ENCODE measurements around the gene ABCD1.
"Not testable (repeated sequence)": the region's sequence is repeated elsewhere in the genome, so short reads cannot be mapped to it uniquely, and the experiment has no call there.

Gene ABCD1

DNA sequence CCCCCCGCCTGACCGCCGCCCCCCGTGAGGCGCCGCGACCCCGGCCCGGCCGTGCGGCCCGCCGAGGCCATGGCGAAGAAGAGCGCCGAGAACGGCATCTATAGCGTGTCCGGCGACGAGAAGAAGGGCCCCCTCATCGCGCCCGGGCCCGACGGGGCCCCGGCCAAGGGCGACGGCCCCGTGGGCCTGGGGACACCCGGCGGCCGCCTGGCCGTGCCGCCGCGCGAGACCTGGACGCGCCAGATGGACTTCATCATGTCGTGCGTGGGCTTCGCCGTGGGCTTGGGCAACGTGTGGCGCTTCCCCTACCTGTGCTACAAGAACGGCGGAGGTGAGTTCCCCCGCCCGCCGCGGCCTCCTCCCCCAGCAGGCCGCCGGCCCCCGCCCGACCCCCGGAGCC is 36.1 kb upstream of the ABCD1 start:
- H3K9me3 ChIP-seq (ENCODE audit: severe bottlenecking), result no peaks in the 10 kb centered on the region
- peak overlapping the region; percentile 48 for H3K27ac ChIP-seq (ENCODE audit: poor library complexity, severe bottlenecking)
- H3K27me3 ChIP-seq (ENCODE audit: insufficient read depth, poor library complexity, severe bottlenecking), result no peaks in the 10 kb centered on the region
- H3K36me3 ChIP-seq (ENCODE audit: low read depth), result peaks cover 5% of the 10 kb centered on the region; the same call in 1 of the 2 replicates
- no peaks in the 10 kb centered on the region for H3K4me1 ChIP-seq (ENCODE audit: insufficient read depth, poor library complexity, severe bottlenecking)
- TF ChIP-seq, protein P1, sequence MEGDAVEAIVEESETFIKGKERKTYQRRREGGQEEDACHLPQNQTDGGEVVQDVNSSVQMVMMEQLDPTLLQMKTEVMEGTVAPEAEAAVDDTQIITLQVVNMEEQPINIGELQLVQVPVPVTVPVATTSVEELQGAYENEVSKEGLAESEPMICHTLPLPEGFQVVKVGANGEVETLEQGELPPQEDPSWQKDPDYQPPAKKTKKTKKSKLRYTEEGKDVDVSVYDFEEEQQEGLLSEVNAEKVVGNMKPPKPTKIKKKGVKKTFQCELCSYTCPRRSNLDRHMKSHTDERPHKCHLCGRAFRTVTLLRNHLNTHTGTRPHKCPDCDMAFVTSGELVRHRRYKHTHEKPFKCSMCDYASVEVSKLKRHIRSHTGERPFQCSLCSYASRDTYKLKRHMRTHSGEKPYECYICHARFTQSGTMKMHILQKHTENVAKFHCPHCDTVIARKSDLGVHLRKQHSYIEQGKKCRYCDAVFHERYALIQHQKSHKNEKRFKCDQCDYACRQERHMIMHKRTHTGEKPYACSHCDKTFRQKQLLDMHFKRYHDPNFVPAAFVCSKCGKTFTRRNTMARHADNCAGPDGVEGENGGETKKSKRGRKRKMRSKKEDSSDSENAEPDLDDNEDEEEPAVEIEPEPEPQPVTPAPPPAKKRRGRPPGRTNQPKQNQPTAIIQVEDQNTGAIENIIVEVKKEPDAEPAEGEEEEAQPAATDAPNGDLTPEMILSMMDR (IDR thresholded peaks at IDR 0.05; ENCODE audit: poor library complexity, severe bottlenecking), result no peak
- DNase-seq (ENCODE audit: low spot score), result no peak
- no peak for ATAC-seq (ENCODE audit: low read depth)
- peak overlapping the region; percentile 40 for H3K4me3 ChIP-seq (ENCODE audit: severe bottlenecking)

DNA sequence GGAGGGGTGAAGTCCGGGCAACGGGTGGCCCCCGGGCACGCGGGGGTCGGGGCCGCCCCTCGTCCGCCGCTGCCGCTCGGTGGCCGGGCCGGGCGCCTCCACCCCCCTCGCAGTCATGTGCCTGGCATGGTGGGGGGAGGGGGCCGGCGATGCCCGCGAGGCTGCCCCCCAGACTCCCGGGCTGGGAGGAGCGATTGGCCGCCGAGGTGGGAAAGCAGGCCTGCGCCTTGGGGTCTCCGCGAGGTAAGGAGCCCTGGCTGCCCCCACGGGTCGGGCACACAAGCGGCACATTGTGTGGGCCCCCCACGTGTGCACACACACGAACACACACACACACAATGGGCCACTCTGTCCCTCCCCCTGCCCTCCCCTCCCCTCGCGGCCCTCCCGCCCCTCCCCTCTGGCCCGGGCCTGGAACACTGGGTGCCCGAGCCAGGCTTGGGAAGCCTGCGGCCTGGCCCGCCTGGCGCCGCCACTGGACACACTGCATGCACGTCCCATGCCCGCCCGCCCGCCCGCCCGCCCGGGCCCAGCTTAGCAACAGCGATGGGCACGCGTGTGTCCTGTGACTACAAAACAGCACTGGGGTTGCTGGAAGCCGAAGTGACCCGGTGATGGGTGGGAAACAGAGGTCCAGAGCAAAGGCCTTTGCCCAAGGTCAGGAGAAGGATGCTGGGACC is 35.6 kb upstream of the ABCD1 start:
- peak; percentile 29; the same call in 2 of the 3 replicates for ATAC-seq (ENCODE audit: low read depth)
- Histone ChIP-seq H3K27ac (ENCODE audit: poor library complexity, severe bottlenecking) (peak overlapping the region; percentile 48), H3K9me3 (ENCODE audit: severe bottlenecking) (no peaks in the 10 kb centered on the region), H3K4me1 (ENCODE audit: insufficient read depth, poor library complexity, severe bottlenecking) (no peaks in the 10 kb centered on the region), H3K36me3 (ENCODE audit: low read depth) (peaks cover 5% of the 10 kb centered on the region; the same call in 1 of the 2 replicates), H3K4me3 (ENCODE audit: severe bottlenecking) (peak overlapping the region; percentile 40), H3K27me3 (ENCODE audit: insufficient read depth, poor library complexity, severe bottlenecking) (no peaks in the 10 kb centered on the region)
- TF ChIP-seq, protein P1 (IDR thresholded peaks at IDR 0.05; ENCODE audit: poor library complexity, severe bottlenecking), result no peak
- DNase-seq (ENCODE audit: low spot score), result no peak

DNA sequence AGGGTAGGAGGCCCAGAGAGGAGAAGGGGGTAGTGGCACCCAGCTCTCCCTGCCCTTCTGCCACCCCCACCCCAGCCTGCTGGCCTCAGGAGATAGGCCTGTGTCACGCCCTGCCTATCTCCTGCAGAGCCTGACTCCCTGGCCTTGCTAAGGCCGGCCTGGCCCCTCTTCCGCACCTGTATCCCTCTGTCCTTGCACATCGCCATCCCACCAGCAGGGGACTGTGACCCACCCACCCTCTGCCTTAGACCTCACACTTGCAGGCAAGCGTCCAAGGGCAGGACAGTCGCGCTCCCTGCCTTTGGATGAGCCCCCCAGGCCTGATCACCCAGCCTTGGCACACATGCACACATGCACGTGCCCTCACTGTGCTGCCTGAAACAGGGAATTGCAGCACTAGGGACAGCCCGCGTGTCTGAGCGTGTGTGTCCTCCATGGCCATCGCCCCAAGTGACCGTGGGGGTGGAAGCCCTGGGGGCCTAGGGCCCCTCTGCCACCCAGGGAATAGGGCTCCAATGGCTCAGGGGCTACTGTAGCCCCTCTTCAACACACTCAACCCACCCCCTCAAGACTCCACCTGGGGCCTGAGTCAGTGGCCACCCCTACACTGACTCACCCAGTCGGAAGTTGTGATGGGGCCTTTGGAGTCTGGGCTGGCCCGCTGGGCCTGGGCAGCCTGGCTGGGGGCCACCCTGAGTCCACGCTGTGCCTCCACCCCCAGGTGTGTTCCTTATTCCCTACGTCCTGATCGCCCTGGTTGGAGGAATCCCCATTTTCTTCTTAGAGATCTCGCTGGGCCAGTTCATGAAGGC is 34.8 kb upstream of the ABCD1 start:
- Histone ChIP-seq H3K4me1 (ENCODE audit: insufficient read depth, poor library complexity, severe bottlenecking) (no peaks in the 10 kb centered on the region), H3K27ac (ENCODE audit: poor library complexity, severe bottlenecking) (peak overlapping the region; percentile 48), H3K27me3 (ENCODE audit: insufficient read depth, poor library complexity, severe bottlenecking) (no peaks in the 10 kb centered on the region), H3K4me3 (ENCODE audit: severe bottlenecking) (peak overlapping the region; percentile 23), H3K36me3 (ENCODE audit: low read depth) (peaks cover 5% of the 10 kb centered on the region; the same call in 1 of the 2 replicates), H3K9me3 (ENCODE audit: severe bottlenecking) (no peaks in the 10 kb centered on the region)
- ATAC-seq (ENCODE audit: low read depth) (peak; percentile 65), DNase-seq (ENCODE audit: low spot score) (no peak)
- TF ChIP-seq, protein P1 (IDR thresholded peaks at IDR 0.05; ENCODE audit: poor library complexity, severe bottlenecking), result peak; percentile 12

DNA sequence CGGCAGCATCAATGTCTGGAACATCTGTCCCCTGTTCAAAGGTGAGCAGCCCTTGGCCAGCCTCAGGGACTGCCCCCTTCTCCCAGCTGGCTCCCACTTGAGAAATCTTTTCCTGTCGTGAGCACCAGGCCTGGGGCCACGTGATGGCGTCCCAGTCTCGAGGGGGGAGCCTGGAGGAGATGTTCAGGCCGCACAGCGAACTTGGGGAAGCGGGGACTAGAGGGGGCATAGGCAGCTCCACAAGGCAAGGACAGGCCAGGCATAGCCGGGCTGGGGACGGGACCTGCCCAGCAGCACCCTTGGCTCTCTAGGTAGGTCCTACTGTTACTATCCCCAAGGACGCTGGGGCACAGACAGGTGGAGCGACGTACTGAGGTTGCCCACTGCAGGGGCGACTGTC is 34.2 kb upstream of the ABCD1 start:
- ATAC-seq (ENCODE audit: low read depth), result no peak
- Histone ChIP-seq H3K9me3 (ENCODE audit: severe bottlenecking) (no peaks in the 10 kb centered on the region), H3K27ac (ENCODE audit: poor library complexity, severe bottlenecking) (peak overlapping the region; percentile 48), H3K4me1 (ENCODE audit: insufficient read depth, poor library complexity, severe bottlenecking) (no peaks in the 10 kb centered on the region), H3K36me3 (ENCODE audit: low read depth) (peaks cover 5% of the 10 kb centered on the region; the same call in 1 of the 2 replicates), H3K4me3 (ENCODE audit: severe bottlenecking) (no peak overlapping the region), H3K27me3 (ENCODE audit: insufficient read depth, poor library complexity, severe bottlenecking) (no peaks in the 10 kb centered on the region)
- DNase-seq (ENCODE audit: low spot score), result no peak
- TF ChIP-seq, protein P1 (IDR thresholded peaks at IDR 0.05; ENCODE audit: poor library complexity, severe bottlenecking), result no peak

- not testable (repeated sequence) for H3K4me3 ChIP-seq (ENCODE audit: severe bottlenecking); DNase-seq (ENCODE audit: low spot score); H3K36me3 ChIP-seq (ENCODE audit: low read depth); ATAC-seq (ENCODE audit: low read depth); H3K27me3 ChIP-seq (ENCODE audit: insufficient read depth, poor library complexity, severe bottlenecking); H3K4me1 ChIP-seq (ENCODE audit: insufficient read depth, poor library complexity, severe bottlenecking); H3K9me3 ChIP-seq (ENCODE audit: severe bottlenecking); H3K27ac ChIP-seq (ENCODE audit: poor library complexity, severe bottlenecking)
Measured at GRCh38 chrX:153691032-153691827, 33.4 kb upstream of the ABCD1 start.

Measured in RWPE2 (cell line).